Right atrium auricular region (tissue), 2 donors: Measurements from ENCODE around the gene EPAS1. TPM values are rescaled to one million over a fixed set of nuclear protein-coding genes. Genes with fewer than 3 reads are reported as not detected.
A peak's percentile ranks its signal among the peaks of the same experiment; 100 is the strongest.

Experiments
- DNase-seq: peaks from one replicate; pipeline ENCODE4 v3.0.0-alpha.2; 2019; ENCODE audit warnings: low spot score
- H3K27ac ChIP-seq, 2 donors: fragments of 200-600 bp; sonication (generic); 1 replicate in 1 of 2; 2 replicates in 1 of 2; pipeline ENCODE4 v1.5.1; 2016 to 2019
- H3K27me3 ChIP-seq, 2 donors: fragments of 200-600 bp; sonication (generic); one replicate each; pipeline versions ENCODE4 v1.5.1 to v1.6.0; 2017 to 2019
- H3K36me3 ChIP-seq: fragments of 200-600 bp; sonication (generic); one replicate; pipeline ENCODE4 v1.5.1; 2016
- H3K4me1 ChIP-seq, 2 donors: fragments of 200-600 bp; sonication (generic); one replicate each; pipeline versions ENCODE4 v1.5.1 to v1.6.0; 2017 to 2019
- H3K4me3 ChIP-seq, 2 donors: fragments of 200-600 bp; sonication (generic); 1 replicate in 1 of 2; 2 replicates in 1 of 2; pipeline ENCODE4 v1.5.1; 2017 to 2019; ENCODE audit warnings: mild to moderate bottlenecking in 1 of 2, moderate library complexity in 1 of 2
- H3K9me3 ChIP-seq, 2 donors: fragments of 200-600 bp; sonication (generic); one replicate each; pipeline ENCODE4 v1.5.1; 2019
- total RNA-seq, 2 donors: library from RNA; depleted of rRNA; stranded (reverse); fragments of >200 nt; gene quantifications; one replicate each; pipeline ENCODE4 v1.1.0, GENCODE V29; 2016
- TF ChIP-seq, protein P1 (sequence below), 2 donors: fragments of 200-600 bp; sonication (generic); IDR thresholded peaks; one replicate each; pipeline ENCODE4 v1.5.1; 2019; ENCODE audit warnings: antibody characterized with exemption in 2 of 2

The EPAS1 gene
- total RNA-seq, 2 donors from 2014 or later = 257 to 311 TPM

DNA sequence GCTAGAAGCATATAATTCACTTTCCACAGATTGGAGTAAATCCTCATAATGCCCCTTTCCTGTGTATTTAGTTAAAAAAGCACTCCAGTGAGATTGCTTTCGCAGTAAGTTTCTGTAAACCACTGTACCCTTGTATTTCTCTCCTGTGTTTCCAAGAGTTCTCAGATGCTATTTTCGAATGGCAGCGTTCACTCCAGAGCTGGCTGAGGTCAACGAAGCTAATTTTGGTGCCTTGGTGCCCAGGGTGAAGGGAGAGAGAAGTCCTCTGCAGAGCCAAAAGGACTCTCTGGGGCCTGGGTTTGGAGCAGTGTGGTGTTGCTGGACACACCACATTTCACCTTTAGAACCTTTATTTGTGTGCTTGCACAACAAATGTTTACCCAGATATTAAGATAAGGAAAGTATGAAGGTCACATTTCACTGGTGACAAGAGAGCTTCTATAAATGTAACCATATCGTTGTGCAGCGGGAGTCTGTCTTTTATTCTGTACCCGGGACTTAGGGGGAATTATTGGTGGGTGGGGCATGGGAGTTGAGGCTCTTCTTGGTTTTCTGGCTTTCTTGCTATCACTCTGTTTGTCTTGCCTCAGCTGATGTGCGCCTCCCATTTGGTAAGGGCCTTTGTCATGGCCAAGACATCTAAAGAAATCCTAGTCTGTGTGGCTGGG, 9.9 kb downstream of the EPAS1 start:
- TF ChIP-seq, protein P1, sequence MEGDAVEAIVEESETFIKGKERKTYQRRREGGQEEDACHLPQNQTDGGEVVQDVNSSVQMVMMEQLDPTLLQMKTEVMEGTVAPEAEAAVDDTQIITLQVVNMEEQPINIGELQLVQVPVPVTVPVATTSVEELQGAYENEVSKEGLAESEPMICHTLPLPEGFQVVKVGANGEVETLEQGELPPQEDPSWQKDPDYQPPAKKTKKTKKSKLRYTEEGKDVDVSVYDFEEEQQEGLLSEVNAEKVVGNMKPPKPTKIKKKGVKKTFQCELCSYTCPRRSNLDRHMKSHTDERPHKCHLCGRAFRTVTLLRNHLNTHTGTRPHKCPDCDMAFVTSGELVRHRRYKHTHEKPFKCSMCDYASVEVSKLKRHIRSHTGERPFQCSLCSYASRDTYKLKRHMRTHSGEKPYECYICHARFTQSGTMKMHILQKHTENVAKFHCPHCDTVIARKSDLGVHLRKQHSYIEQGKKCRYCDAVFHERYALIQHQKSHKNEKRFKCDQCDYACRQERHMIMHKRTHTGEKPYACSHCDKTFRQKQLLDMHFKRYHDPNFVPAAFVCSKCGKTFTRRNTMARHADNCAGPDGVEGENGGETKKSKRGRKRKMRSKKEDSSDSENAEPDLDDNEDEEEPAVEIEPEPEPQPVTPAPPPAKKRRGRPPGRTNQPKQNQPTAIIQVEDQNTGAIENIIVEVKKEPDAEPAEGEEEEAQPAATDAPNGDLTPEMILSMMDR (IDR thresholded peaks at IDR 0.05) = no peak
- no peaks in the 10 kb centered on the region for H3K9me3 ChIP-seq
- no peaks in the 10 kb centered on the region for H3K27me3 ChIP-seq
- peak overlapping the region; percentile 75 to 94 for H3K27ac ChIP-seq
- H3K4me1 ChIP-seq = peaks cover 0 to 93% of the 10 kb centered on the region in 2 donors
- no peak for DNase-seq
- no peak overlapping the region for H3K4me3 ChIP-seq
- no peaks in the 10 kb centered on the region for H3K36me3 ChIP-seq

DNA sequence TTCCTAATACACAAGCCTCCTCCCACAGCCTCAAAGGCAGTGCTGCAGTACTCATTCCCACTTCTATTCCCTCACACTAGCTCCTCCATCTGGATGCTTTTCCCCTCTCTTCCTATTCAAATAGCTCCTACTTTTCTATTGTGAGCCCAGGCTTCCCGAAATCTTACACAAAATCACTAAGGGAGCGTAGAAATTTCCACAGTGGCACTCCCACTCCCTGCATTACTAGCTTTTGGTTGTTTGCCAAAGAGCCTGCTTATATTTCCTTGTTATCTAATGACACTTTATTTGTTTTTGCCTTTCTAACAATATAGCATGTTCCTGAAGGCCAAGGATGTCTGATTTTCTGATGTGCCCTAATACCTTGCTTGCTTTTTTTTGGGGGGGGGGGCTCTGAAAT, 10.9 kb downstream of the EPAS1 start:
- TF ChIP-seq, protein P1 (IDR thresholded peaks at IDR 0.05) = peak in 1 of 2 donors; percentile 11
- Histone ChIP-seq H3K27me3 (no peaks in the 10 kb centered on the region), H3K27ac (peak overlapping the region; percentile 75 to 94), H3K9me3 (no peaks in the 10 kb centered on the region), H3K36me3 (no peaks in the 10 kb centered on the region), H3K4me3 (no peak overlapping the region), H3K4me1 (peaks cover 0 to 99% of the 10 kb centered on the region in 2 donors)
- DNase-seq = no peak

DNA sequence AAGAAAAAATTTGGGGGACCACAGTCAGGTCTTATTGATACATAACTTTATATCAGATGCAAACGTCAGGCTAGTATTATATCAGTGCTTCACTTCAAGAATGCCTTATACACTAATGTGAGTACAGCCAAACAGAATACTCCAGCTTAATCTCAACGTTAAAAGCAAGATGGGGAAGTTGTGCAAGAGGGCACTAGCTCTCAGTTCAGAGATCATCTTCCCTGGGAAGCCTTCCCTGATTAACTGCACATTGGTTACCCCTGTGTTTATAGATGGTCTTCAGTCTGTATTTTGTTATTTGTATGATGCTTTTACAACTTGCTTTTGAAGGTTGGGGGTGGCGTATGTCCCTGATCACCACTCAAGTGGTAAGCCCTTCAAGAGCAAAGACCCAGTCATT, 11.4 kb downstream of the EPAS1 start:
- no peaks in the 10 kb centered on the region for H3K9me3 ChIP-seq
- H3K36me3 ChIP-seq = no peaks in the 10 kb centered on the region
- no peak for DNase-seq
- peak overlapping the region; percentile 75 to 94 for H3K27ac ChIP-seq
- TF ChIP-seq, protein P1 (IDR thresholded peaks at IDR 0.05) = no peak
- no peak overlapping the region for H3K4me3 ChIP-seq
- no peaks in the 10 kb centered on the region for H3K27me3 ChIP-seq
- H3K4me1 ChIP-seq = peaks cover 0 to 98% of the 10 kb centered on the region in 2 donors

DNA sequence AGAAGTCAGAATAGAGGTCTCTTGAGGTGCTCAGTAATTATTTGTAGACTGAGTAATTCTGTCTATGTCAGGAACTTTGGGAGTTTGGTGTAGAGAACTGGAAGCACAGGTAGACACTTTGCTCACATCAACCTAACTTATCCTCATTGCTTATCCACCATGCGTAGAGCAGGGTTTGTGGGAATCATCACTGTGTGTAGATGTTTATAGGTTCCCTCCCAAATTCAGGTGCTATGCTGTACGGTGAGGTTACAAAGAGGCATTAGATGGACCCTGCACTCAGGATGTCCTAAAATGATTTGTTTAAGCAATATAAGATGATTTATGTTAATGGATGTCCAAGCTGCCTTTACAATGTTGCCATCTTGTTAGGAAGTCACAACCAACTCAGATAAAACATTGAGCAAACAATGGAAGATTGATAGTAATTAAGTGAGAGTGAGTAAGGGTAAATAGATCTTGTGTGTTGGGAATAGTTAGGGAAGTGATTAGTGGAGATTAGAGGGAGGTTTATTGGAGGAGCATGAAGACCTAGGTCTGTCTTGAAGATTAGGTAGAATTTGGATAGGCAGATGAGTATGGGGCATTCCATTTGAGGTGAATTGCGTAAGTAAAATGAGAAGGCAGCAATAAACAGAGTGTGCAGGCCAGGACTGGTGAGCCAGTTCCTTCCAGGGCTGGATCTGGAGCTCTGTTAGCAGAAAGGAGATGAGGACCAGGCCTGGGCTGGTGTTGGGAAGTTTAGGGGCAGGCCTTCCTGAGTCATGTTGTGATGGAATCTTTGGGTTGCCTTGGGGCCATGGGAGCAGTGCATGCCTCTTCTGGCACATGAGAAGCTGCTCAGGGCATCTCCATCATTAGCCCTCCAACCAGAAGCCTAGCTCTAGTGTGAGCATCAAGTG, 12.1 kb downstream of the EPAS1 start:
- no peaks in the 10 kb centered on the region for H3K9me3 ChIP-seq
- H3K36me3 ChIP-seq = no peaks in the 10 kb centered on the region
- peaks cover 0 to 96% of the 10 kb centered on the region in 2 donors for H3K4me1 ChIP-seq
- TF ChIP-seq, protein P1 (IDR thresholded peaks at IDR 0.05) = no peak
- DNase-seq = no peak
- no peaks in the 10 kb centered on the region for H3K27me3 ChIP-seq
- H3K4me3 ChIP-seq = no peak overlapping the region
- H3K27ac ChIP-seq = peak overlapping the region; percentile 75 to 94

DNA sequence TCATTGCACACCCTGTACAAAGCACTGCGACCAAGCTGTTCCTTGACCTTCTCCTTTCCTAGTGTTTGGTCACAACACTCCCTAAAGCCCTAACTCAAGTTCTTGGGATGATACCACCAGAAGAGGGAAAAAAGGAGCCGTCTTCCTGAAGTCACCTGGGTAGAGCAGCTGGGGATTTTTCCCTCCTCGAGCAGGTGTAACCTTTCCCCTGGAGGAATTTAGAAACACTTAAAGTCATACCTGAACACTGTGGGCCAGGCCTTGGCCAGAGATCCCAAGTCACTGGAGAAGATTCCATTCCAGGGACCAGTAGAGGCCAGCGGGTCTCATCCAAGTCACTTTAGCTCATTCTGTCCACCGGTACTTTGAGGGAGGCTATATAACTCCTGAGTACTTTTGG, 13.2 kb downstream of the EPAS1 start:
- TF ChIP-seq, protein P1 (IDR thresholded peaks at IDR 0.05) = no peak
- no peak for DNase-seq
- Histone ChIP-seq H3K27ac (peak overlapping the region; percentile 75 to 94), H3K9me3 (no peaks in the 10 kb centered on the region), H3K36me3 (no peaks in the 10 kb centered on the region), H3K4me1 (peaks cover 0 to 96% of the 10 kb centered on the region in 2 donors), H3K4me3 (no peak overlapping the region), H3K27me3 (no peaks in the 10 kb centered on the region)
